ENCODE data around the gene SND1.
A peak's percentile ranks its signal among the peaks of the same experiment; 100 is the strongest.

SND1 gene

GRCh38 chr7:127937066-127937680 is 285.2 kb downstream of the SND1 start:
- Histone ChIP-seq H3K9ac (ENCODE audit: low read depth, low read length) (no peak overlapping the region), H3K27me3 (ENCODE audit: control insufficient read depth, insufficient read depth, low read length) (no peaks in the 10 kb centered on the region), H3K4me3 (ENCODE audit: low read depth, low read length) (no peak overlapping the region), H3K9me3 (ENCODE audit: control insufficient read depth, insufficient read depth, low read length) (no peaks in the 10 kb centered on the region), H3K4me1 (ENCODE audit: control insufficient read depth, insufficient read depth, low read length) (peaks cover 25% of the 10 kb centered on the region), H3K36me3 (ENCODE audit: control insufficient read depth, insufficient read depth, low read length) (0 out of 2 replicates have a peak, but pooled peaks cover 8% of the 10 kb centered on the region), H3K27ac (ENCODE audit: low read depth, low read length) (no peak overlapping the region)

- no peaks in the 10 kb centered on the region for H3K27me3 ChIP-seq (ENCODE audit: control insufficient read depth, insufficient read depth, low read length)
- H3K4me1 ChIP-seq (ENCODE audit: control insufficient read depth, insufficient read depth, low read length): peaks cover 21% of the 10 kb centered on the region
- H3K36me3 ChIP-seq (ENCODE audit: control insufficient read depth, insufficient read depth, low read length): peaks cover 11% of the 10 kb centered on the region
- H3K27ac ChIP-seq (ENCODE audit: low read depth, low read length): no peak overlapping the region
- no peak overlapping the region for H3K9ac ChIP-seq (ENCODE audit: low read depth, low read length)
- no peak overlapping the region for H3K4me3 ChIP-seq (ENCODE audit: low read depth, low read length)
- H3K9me3 ChIP-seq (ENCODE audit: control insufficient read depth, insufficient read depth, low read length): no peaks in the 10 kb centered on the region
These were observed 286.6 kb downstream of the SND1 start for GRCh38 chr7:127938588-127938987.

- no peaks in the 10 kb centered on the region for H3K27me3 ChIP-seq (ENCODE audit: control insufficient read depth, insufficient read depth, low read length)
- H3K4me1 ChIP-seq (ENCODE audit: control insufficient read depth, insufficient read depth, low read length): peaks cover 15% of the 10 kb centered on the region
- no peak overlapping the region for H3K27ac ChIP-seq (ENCODE audit: low read depth, low read length)
- H3K9me3 ChIP-seq (ENCODE audit: control insufficient read depth, insufficient read depth, low read length): no peaks in the 10 kb centered on the region
- no peak overlapping the region for H3K4me3 ChIP-seq (ENCODE audit: low read depth, low read length)
- H3K9ac ChIP-seq (ENCODE audit: low read depth, low read length): no peak overlapping the region
- H3K36me3 ChIP-seq (ENCODE audit: control insufficient read depth, insufficient read depth, low read length): peaks cover 10% of the 10 kb centered on the region
These were observed 288.6 kb downstream of the SND1 start for GRCh38 chr7:127940381-127941160.

- H3K4me3 ChIP-seq (ENCODE audit: low read depth, low read length): no peak overlapping the region
- peaks cover 10% of the 10 kb centered on the region for H3K36me3 ChIP-seq (ENCODE audit: control insufficient read depth, insufficient read depth, low read length)
- H3K4me1 ChIP-seq (ENCODE audit: control insufficient read depth, insufficient read depth, low read length): peaks cover 20% of the 10 kb centered on the region
- H3K27ac ChIP-seq (ENCODE audit: low read depth, low read length): no peak overlapping the region
- H3K9me3 ChIP-seq (ENCODE audit: control insufficient read depth, insufficient read depth, low read length): no peaks in the 10 kb centered on the region
- H3K9ac ChIP-seq (ENCODE audit: low read depth, low read length): no peak overlapping the region
- H3K27me3 ChIP-seq (ENCODE audit: control insufficient read depth, insufficient read depth, low read length): no peaks in the 10 kb centered on the region
These were observed 289.6 kb downstream of the SND1 start for GRCh38 chr7:127941476-127942210.

GRCh38 chr7:127943541-127944521 is 291.8 kb downstream of the SND1 start:
- no peak overlapping the region for H3K27ac ChIP-seq (ENCODE audit: low read depth, low read length)
- peaks cover 10% of the 10 kb centered on the region for H3K36me3 ChIP-seq (ENCODE audit: control insufficient read depth, insufficient read depth, low read length)

GRCh38 chr7:127946111-127946510 is 294.1 kb downstream of the SND1 start:
- peaks cover 10% of the 10 kb centered on the region for H3K36me3 ChIP-seq (ENCODE audit: control insufficient read depth, insufficient read depth, low read length)

More at GRCh38 chr7:127943541-127944521, 291.8 kb downstream of the SND1 start:
- no peak overlapping the region for H3K4me3 ChIP-seq (ENCODE audit: low read depth, low read length)
- H3K9ac ChIP-seq (ENCODE audit: low read depth, low read length): no peak overlapping the region
- H3K4me1 ChIP-seq (ENCODE audit: control insufficient read depth, insufficient read depth, low read length): peaks cover 19% of the 10 kb centered on the region
- no peaks in the 10 kb centered on the region for H3K27me3 ChIP-seq (ENCODE audit: control insufficient read depth, insufficient read depth, low read length)
- no peaks in the 10 kb centered on the region for H3K9me3 ChIP-seq (ENCODE audit: control insufficient read depth, insufficient read depth, low read length)

GRCh38 chr7:127946847-127947246 is 294.9 kb downstream of the SND1 start:
- Histone ChIP-seq H3K27me3 (ENCODE audit: control insufficient read depth, insufficient read depth, low read length) (no peaks in the 10 kb centered on the region), H3K4me3 (ENCODE audit: low read depth, low read length) (no peak overlapping the region), H3K4me1 (ENCODE audit: control insufficient read depth, insufficient read depth, low read length) (peaks cover 31% of the 10 kb centered on the region), H3K27ac (ENCODE audit: low read depth, low read length) (no peak overlapping the region), H3K9ac (ENCODE audit: low read depth, low read length) (no peak overlapping the region), H3K9me3 (ENCODE audit: control insufficient read depth, insufficient read depth, low read length) (no peaks in the 10 kb centered on the region), H3K36me3 (ENCODE audit: control insufficient read depth, insufficient read depth, low read length) (peaks cover 10% of the 10 kb centered on the region)

More at GRCh38 chr7:127946111-127946510, 294.1 kb downstream of the SND1 start:
- Histone ChIP-seq H3K4me3 (ENCODE audit: low read depth, low read length) (no peak overlapping the region), H3K27me3 (ENCODE audit: control insufficient read depth, insufficient read depth, low read length) (no peaks in the 10 kb centered on the region), H3K4me1 (ENCODE audit: control insufficient read depth, insufficient read depth, low read length) (peaks cover 31% of the 10 kb centered on the region), H3K9ac (ENCODE audit: low read depth, low read length) (no peak overlapping the region), H3K27ac (ENCODE audit: low read depth, low read length) (no peak overlapping the region), H3K9me3 (ENCODE audit: control insufficient read depth, insufficient read depth, low read length) (no peaks in the 10 kb centered on the region)

- H3K27ac ChIP-seq (ENCODE audit: low read depth, low read length): no peak overlapping the region
- H3K9ac ChIP-seq (ENCODE audit: low read depth, low read length): no peak overlapping the region
- no peak overlapping the region for H3K4me3 ChIP-seq (ENCODE audit: low read depth, low read length)
- H3K36me3 ChIP-seq (ENCODE audit: control insufficient read depth, insufficient read depth, low read length): no peaks in the 10 kb centered on the region
- H3K9me3 ChIP-seq (ENCODE audit: control insufficient read depth, insufficient read depth, low read length): no peaks in the 10 kb centered on the region
- H3K4me1 ChIP-seq (ENCODE audit: control insufficient read depth, insufficient read depth, low read length): peaks cover 31% of the 10 kb centered on the region
- no peaks in the 10 kb centered on the region for H3K27me3 ChIP-seq (ENCODE audit: control insufficient read depth, insufficient read depth, low read length)
These were observed 296.3 kb downstream of the SND1 start for GRCh38 chr7:127948312-127948711.

GRCh38 chr7:127948930-127949329 is 296.9 kb downstream of the SND1 start:
- no peak overlapping the region for H3K4me3 ChIP-seq (ENCODE audit: low read depth, low read length)
- H3K36me3 ChIP-seq (ENCODE audit: control insufficient read depth, insufficient read depth, low read length): no peaks in the 10 kb centered on the region
- H3K9ac ChIP-seq (ENCODE audit: low read depth, low read length): no peak overlapping the region
- H3K27ac ChIP-seq (ENCODE audit: low read depth, low read length): peak overlapping the region; percentile 52
- peaks cover 37% of the 10 kb centered on the region for H3K4me1 ChIP-seq (ENCODE audit: control insufficient read depth, insufficient read depth, low read length)
- H3K27me3 ChIP-seq (ENCODE audit: control insufficient read depth, insufficient read depth, low read length): no peaks in the 10 kb centered on the region
- H3K9me3 ChIP-seq (ENCODE audit: control insufficient read depth, insufficient read depth, low read length): no peaks in the 10 kb centered on the region

- no peak overlapping the region for H3K4me3 ChIP-seq (ENCODE audit: low read depth, low read length)
- peak overlapping the region; percentile 52 for H3K27ac ChIP-seq (ENCODE audit: low read depth, low read length)
- no peaks in the 10 kb centered on the region for H3K27me3 ChIP-seq (ENCODE audit: control insufficient read depth, insufficient read depth, low read length)
- H3K9ac ChIP-seq (ENCODE audit: low read depth, low read length): no peak overlapping the region
- peaks cover 42% of the 10 kb centered on the region for H3K4me1 ChIP-seq (ENCODE audit: control insufficient read depth, insufficient read depth, low read length)
- no peaks in the 10 kb centered on the region for H3K36me3 ChIP-seq (ENCODE audit: control insufficient read depth, insufficient read depth, low read length)
- no peaks in the 10 kb centered on the region for H3K9me3 ChIP-seq (ENCODE audit: control insufficient read depth, insufficient read depth, low read length)
These were observed 297.8 kb downstream of the SND1 start for GRCh38 chr7:127949769-127950222.

All from HUES48 (cell line).